ENCODE results near the gene CDON. TPM values are rescaled to one million over a fixed set of nuclear protein-coding genes. Genes with fewer than 3 reads are reported as not detected.
A peak's percentile ranks its signal among the peaks of the same experiment; 100 is the strongest.

Gene CDON
- total RNA-seq, 1 experiment from 2014 or later: 17.2 TPM

GRCh38 chr11:125939081-125939521, 123.6 kb downstream of the CDON start:
- Mint-ChIP-seq H3K9me3 (no peaks in the 10 kb centered on the region), H3K27me3 (ENCODE audit: low read depth) (no peaks in the 10 kb centered on the region), H3K36me3 (ENCODE audit: insufficient read depth in 1 of 3, low read depth in 3 of 3) (no peaks in the 10 kb centered on the region; a peak in 1 of 7 replicates), H3K27ac (peak overlapping the region in 1 of 3 experiments; percentile 53; a peak in 1 of 7 replicates), H3K4me1 (peaks cover 20 to 21% of the 10 kb centered on the region in 2 experiments), H3K4me3 (no peak overlapping the region; a peak in 1 of 5 replicates)
- H3K4me1 ChIP-seq (ENCODE audit: insufficient read depth, low read length): peaks cover 3% of the 10 kb centered on the region; the same call in 1 of the 2 replicates
- TF ChIP-seq CTCF (conservative IDR thresholded peaks at IDR 0.05): no peak
- H2AFZ ChIP-seq (ENCODE audit: low read length): no peak overlapping the region
- H3K23ac ChIP-seq (ENCODE audit: insufficient read length, low read depth, low read length): no peak overlapping the region
- DNase-seq: peak; percentile 47
- H3K79me2 ChIP-seq (ENCODE audit: insufficient read depth, low read length): no peaks in the 10 kb centered on the region
- H3T11ph ChIP-seq (ENCODE audit: low read length): no peak overlapping the region
- H3K9me3 ChIP-seq (ENCODE audit: control insufficient read depth, low read depth, low read length): no peaks in the 10 kb centered on the region
- H3K56ac ChIP-seq (ENCODE audit: insufficient read length, low read depth, low read length): no peak overlapping the region
- H3K18ac ChIP-seq (ENCODE audit: insufficient read length, low read depth, low read length): no peak overlapping the region
- H3K9ac ChIP-seq (ENCODE audit: extremely low read depth, insufficient read length, low read length): no peak overlapping the region
- H4K5ac ChIP-seq (ENCODE audit: insufficient read length, low read depth, low read length): no peak overlapping the region
- no peak overlapping the region for H3K14ac ChIP-seq (ENCODE audit: insufficient read depth, low read length)
- no peak overlapping the region for H3K27ac ChIP-seq (ENCODE audit: insufficient read length, low read depth, low read length)
- no CpG with 5 or more reads among the region's 4 CpGs for WGBS (ENCODE audit: extremely low coverage, insufficient read length, low lambda C conversion rate)
- no peaks in the 10 kb centered on the region for H3K23me2 ChIP-seq (ENCODE audit: insufficient read length, low read depth, low read length, poor library complexity, severe bottlenecking)
- H4K8ac ChIP-seq (replicated peaks; ENCODE audit: insufficient read length, low read depth, low read length): no peak overlapping the region
- no peak overlapping the region for H2BK5ac ChIP-seq (ENCODE audit: insufficient read length, low read length)
- no peaks in the 10 kb centered on the region for H3K79me1 ChIP-seq (ENCODE audit: insufficient read depth, low read depth, low read length, poor library complexity, severe bottlenecking)
- H2BK20ac ChIP-seq (ENCODE audit: low read depth, low read length, poor library complexity, severe bottlenecking): no peak overlapping the region
- H3K27me3 ChIP-seq (ENCODE audit: insufficient read depth, low read length): no peaks in the 10 kb centered on the region
- H2BK12ac ChIP-seq (ENCODE audit: insufficient read length, low read depth, low read length): no peak overlapping the region
- H3K4ac ChIP-seq (ENCODE audit: low read depth, low read length): no peak overlapping the region
- no peak overlapping the region for H4K91ac ChIP-seq (ENCODE audit: insufficient read length, low read depth, low read length)
- H4K20me1 ChIP-seq (ENCODE audit: control insufficient read depth, insufficient read depth, insufficient read length): no peaks in the 10 kb centered on the region
- no peak overlapping the region for H2AK5ac ChIP-seq (ENCODE audit: insufficient read length, low read length)
- H2BK15ac ChIP-seq (ENCODE audit: low read depth, low read length): no peak overlapping the region
- H2BK120ac ChIP-seq (ENCODE audit: low read depth, low read length, poor library complexity, severe bottlenecking): no peak overlapping the region
- H3K4me2 ChIP-seq (ENCODE audit: insufficient read depth, insufficient read length, low read length): no peak overlapping the region

Data from H9 (cell line).